ENCODE data around the gene TRIM14.

The TRIM14 gene

DNA sequence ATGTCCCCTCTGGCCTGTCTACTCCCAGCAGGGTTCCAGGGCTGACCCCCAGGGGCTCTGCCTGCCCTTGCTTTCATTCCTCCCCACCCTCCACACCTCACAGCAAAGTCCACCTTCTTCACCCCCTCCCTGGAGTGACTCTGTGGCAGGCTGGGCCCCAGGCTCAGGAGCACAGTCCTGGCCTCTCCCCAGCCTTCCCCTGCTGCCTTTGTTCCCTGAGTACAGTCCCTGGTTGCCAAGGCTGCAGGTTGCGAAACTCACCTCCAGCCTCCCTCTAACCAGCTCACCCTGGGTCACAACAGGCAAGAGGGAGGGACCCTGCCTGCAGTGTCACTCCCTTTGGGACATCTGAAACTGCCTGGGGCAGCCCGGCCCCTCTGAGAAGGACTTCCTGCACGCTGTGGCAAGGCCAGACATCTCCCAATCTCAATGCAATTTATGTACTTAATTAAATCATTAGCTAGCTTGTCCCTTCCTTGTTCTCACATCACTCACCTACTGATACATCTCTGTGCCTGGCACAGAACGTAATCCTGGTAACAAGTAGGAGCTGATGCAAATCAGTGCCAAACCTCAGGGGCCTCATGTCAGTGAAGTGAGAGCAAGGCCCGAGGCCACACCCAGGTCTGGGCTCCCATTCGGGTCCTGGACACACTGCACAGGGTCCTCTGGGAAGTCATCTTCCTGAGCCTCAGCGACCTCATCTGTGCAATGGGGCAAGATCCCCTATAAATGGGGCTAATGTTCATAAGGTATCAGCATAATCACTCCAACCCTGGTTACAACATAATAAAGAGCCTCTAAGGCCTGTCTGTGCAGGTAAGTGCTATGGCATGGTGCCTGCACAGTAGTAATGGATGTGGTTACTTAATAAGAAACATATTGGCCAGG is 27.3 kb upstream of the TRIM14 start (continued):
- TF ChIP-seq ZNF133 (tag by site-specific recombination; IDR thresholded peaks at IDR 0.05): no peak
- no peak for TF ChIP-seq ZNF366 (tag by site-specific recombination; conservative IDR thresholded peaks at IDR 0.05)
- TF ChIP-seq ZNF521 (tag by site-specific recombination; IDR thresholded peaks at IDR 0.05): no peak
- TF ChIP-seq SP2 (tag by site-specific recombination; IDR thresholded peaks at IDR 0.05): peak; percentile 16; the same call in 1 of the 2 replicates
- TF ChIP-seq, protein P1, sequence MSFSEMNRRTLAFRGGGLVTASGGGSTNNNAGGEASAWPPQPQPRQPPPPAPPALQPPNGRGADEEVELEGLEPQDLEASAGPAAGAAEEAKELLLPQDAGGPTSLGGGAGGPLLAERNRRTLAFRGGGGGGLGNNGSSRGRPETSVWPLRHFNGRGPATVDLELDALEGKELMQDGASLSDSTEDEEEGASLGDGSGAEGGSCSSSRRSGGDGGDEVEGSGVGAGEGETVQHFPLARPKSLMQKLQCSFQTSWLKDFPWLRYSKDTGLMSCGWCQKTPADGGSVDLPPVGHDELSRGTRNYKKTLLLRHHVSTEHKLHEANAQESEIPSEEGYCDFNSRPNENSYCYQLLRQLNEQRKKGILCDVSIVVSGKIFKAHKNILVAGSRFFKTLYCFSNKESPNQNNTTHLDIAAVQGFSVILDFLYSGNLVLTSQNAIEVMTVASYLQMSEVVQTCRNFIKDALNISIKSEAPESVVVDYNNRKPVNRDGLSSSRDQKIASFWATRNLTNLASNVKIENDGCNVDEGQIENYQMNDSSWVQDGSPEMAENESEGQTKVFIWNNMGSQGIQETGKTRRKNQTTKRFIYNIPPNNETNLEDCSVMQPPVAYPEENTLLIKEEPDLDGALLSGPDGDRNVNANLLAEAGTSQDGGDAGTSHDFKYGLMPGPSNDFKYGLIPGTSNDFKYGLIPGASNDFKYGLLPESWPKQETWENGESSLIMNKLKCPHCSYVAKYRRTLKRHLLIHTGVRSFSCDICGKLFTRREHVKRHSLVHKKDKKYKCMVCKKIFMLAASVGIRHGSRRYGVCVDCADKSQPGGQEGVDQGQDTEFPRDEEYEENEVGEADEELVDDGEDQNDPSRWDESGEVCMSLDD (tag by site-specific recombination; IDR thresholded peaks at IDR 0.05): no peak
- TF ChIP-seq ZNF623 (tag by site-specific recombination; IDR thresholded peaks at IDR 0.05): no peak
- no peak for TF ChIP-seq YY2 (tag by site-specific recombination; IDR thresholded peaks at IDR 0.05)
- no peak for TF ChIP-seq ZNF670 (tag by site-specific recombination; IDR thresholded peaks at IDR 0.05; ENCODE audit: low read depth)
- no peak for TF ChIP-seq ZNF514 (tag by site-specific recombination; IDR thresholded peaks at IDR 0.05)
- TF ChIP-seq ZNF501 (tag by site-specific recombination; IDR thresholded peaks at IDR 0.05): no peak
- TF ChIP-seq SP7 (tag by site-specific recombination; IDR thresholded peaks at IDR 0.05): peak; percentile 31; the same call in 1 of the 2 replicates
- no peak for TF ChIP-seq ZSCAN5A (tag by site-specific recombination; IDR thresholded peaks at IDR 0.05)
- no peak for TF ChIP-seq ZNF660 (tag by site-specific recombination; IDR thresholded peaks at IDR 0.05)
- TF ChIP-seq ZNF23 (tag by site-specific recombination; IDR thresholded peaks at IDR 0.05; ENCODE audit: borderline replicate concordance): no peak
- TF ChIP-seq, protein P2, sequence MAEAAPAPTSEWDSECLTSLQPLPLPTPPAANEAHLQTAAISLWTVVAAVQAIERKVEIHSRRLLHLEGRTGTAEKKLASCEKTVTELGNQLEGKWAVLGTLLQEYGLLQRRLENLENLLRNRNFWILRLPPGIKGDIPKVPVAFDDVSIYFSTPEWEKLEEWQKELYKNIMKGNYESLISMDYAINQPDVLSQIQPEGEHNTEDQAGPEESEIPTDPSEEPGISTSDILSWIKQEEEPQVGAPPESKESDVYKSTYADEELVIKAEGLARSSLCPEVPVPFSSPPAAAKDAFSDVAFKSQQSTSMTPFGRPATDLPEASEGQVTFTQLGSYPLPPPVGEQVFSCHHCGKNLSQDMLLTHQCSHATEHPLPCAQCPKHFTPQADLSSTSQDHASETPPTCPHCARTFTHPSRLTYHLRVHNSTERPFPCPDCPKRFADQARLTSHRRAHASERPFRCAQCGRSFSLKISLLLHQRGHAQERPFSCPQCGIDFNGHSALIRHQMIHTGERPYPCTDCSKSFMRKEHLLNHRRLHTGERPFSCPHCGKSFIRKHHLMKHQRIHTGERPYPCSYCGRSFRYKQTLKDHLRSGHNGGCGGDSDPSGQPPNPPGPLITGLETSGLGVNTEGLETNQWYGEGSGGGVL (tag by site-specific recombination; IDR thresholded peaks at IDR 0.05): no peak
- TF ChIP-seq ZNF416 (tag by site-specific recombination; IDR thresholded peaks at IDR 0.05): no peak
- no peak for TF ChIP-seq OSR2 (tag by site-specific recombination; IDR thresholded peaks at IDR 0.05)
- TF ChIP-seq ZIC2 (tag by site-specific recombination; IDR thresholded peaks at IDR 0.05): peak; percentile 76
- TF ChIP-seq ZNF560 (tag by site-specific recombination; IDR thresholded peaks at IDR 0.05; ENCODE audit: borderline replicate concordance): no peak
- no peak for TF ChIP-seq ZNF114 (tag by site-specific recombination; IDR thresholded peaks at IDR 0.05)
- no peak for TF ChIP-seq ZNF350 (tag by site-specific recombination; IDR thresholded peaks at IDR 0.05)
- TF ChIP-seq CTCF (tag by site-specific recombination; IDR thresholded peaks at IDR 0.05): no peak
- no peak for TF ChIP-seq HOXD13 (CRISPR knock-in tag; IDR thresholded peaks at IDR 0.05; ENCODE audit: borderline replicate concordance)
- TF ChIP-seq BCL11B (tag by site-specific recombination; IDR thresholded peaks at IDR 0.05; ENCODE audit: low read depth): no peak
- TF ChIP-seq ZNF280C (tag by site-specific recombination; IDR thresholded peaks at IDR 0.05): no peak
- TF ChIP-seq, protein P3, sequence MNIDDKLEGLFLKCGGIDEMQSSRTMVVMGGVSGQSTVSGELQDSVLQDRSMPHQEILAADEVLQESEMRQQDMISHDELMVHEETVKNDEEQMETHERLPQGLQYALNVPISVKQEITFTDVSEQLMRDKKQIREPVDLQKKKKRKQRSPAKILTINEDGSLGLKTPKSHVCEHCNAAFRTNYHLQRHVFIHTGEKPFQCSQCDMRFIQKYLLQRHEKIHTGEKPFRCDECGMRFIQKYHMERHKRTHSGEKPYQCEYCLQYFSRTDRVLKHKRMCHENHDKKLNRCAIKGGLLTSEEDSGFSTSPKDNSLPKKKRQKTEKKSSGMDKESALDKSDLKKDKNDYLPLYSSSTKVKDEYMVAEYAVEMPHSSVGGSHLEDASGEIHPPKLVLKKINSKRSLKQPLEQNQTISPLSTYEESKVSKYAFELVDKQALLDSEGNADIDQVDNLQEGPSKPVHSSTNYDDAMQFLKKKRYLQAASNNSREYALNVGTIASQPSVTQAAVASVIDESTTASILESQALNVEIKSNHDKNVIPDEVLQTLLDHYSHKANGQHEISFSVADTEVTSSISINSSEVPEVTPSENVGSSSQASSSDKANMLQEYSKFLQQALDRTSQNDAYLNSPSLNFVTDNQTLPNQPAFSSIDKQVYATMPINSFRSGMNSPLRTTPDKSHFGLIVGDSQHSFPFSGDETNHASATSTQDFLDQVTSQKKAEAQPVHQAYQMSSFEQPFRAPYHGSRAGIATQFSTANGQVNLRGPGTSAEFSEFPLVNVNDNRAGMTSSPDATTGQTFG (tag by site-specific recombination; IDR thresholded peaks at IDR 0.05; ENCODE audit: borderline replicate concordance): no peak
- no peak for TF ChIP-seq MYNN (tag by site-specific recombination; IDR thresholded peaks at IDR 0.05; ENCODE audit: borderline replicate concordance)
